ENCODE measurements around the gene PLOD3.
A peak's percentile ranks its signal among the peaks of the same experiment; 100 is the strongest.

The PLOD3 gene

GRCh38 chr7:101179117-101179516 lies 38.3 kb downstream of the PLOD3 start:
- no peak for DNase-seq

- DNase-seq: no peak
Observed at GRCh38 chr7:101177644-101178043, 39.7 kb downstream of the PLOD3 start.

GRCh38 chr7:101175664-101176063 lies 41.7 kb downstream of the PLOD3 start:
- no peak for DNase-seq

GRCh38 chr7:101174322-101174854 lies 43.0 kb downstream of the PLOD3 start:
- DNase-seq: no peak

GRCh38 chr7:101173752-101174244 lies 43.6 kb downstream of the PLOD3 start:
- DNase-seq: peak; percentile 54

- DNase-seq: no peak
Observed at GRCh38 chr7:101172854-101173751, 44.3 kb downstream of the PLOD3 start.

DNA sequence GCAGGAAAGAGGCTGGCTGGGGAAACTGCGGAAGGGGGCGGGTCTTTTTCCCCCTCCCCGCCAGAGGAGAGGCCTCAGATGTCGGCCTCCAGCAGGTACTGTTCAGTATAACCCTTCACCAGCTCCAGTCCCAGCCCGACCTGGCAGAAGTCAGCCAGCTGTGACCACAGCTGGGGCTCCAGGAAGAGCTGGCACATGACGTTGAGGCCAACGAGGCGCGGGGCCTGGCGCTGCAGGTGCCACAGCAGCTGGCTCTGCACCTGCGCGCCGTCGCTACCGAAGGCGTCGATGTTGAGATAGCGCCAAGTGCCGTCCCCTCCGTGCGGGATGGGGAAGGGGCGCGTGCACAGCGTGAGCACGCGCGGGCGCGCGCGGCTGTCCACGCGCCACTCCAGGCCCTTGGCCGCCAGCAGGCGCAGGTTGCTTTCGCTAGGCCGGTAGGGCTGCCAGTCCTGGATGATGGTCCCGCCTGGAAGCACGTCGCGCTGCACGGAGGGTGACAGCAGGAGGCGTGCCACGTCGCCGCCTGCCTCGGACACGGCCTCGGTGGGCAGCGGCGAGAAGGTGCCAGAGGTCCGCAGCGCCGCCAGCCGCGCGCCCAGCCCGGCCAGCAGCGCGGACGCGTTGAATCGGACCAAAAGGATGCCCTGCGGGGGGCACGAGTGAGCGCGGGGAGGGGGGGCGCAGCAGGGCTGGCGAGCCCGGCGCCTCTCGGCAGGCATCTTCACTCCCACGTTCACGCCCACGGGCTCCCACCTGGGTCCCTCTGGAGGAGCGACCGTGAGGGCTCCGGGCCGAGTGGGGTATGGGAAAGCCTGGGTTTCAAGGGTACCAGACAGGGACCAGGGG lies 45.2 kb downstream of the PLOD3 start:
- DNase-seq: no peak

GRCh38 chr7:101171442-101171837 lies 45.9 kb downstream of the PLOD3 start:
- DNase-seq: no peak

DNA sequence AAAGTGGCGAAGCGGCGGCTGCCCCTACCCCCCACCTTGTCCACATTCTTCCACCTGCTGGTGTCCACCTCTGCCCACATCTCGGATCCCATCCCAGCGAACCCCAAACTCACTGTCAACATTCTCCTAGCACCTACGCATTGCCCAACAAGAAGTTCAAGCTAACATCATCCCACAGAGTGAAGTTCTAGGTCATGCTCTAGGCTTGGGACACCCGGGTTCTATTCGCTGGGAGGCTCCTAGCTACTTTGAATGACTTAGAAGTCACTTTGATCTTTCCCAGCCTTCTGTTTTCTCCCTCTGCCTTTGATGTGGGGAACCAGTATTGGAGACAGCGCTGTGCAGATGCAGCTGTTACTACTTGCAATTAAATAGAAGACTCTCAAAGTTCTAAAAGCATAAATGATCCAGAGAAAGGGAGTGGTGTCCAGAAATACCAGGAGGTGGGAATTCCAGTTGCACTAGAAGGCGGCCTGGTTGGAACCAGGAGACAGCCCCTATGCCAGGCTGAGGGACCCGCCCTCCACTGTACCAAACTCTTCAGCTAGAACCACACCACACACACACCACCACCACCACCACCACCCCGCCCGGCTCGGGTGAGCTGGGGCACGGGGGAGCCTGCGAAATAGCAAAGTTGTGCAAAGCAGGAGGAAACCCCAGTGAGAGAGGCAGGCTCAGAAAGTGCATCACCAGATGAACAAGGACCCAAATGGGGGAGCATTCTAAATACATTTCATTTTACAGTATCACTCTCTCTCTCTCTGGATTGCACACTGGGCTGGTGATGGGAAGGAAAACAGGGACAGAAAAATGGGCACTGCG lies 46.6 kb downstream of the PLOD3 start:
- DNase-seq: no peak

- peak; percentile 80 for DNase-seq
Observed at GRCh38 chr7:101169838-101170551, 47.4 kb downstream of the PLOD3 start.

GRCh38 chr7:101169110-101169837 lies 48.1 kb downstream of the PLOD3 start:
- no peak for DNase-seq

GRCh38 chr7:101168412-101169049 lies 48.9 kb downstream of the PLOD3 start:
- no peak for DNase-seq

DNA sequence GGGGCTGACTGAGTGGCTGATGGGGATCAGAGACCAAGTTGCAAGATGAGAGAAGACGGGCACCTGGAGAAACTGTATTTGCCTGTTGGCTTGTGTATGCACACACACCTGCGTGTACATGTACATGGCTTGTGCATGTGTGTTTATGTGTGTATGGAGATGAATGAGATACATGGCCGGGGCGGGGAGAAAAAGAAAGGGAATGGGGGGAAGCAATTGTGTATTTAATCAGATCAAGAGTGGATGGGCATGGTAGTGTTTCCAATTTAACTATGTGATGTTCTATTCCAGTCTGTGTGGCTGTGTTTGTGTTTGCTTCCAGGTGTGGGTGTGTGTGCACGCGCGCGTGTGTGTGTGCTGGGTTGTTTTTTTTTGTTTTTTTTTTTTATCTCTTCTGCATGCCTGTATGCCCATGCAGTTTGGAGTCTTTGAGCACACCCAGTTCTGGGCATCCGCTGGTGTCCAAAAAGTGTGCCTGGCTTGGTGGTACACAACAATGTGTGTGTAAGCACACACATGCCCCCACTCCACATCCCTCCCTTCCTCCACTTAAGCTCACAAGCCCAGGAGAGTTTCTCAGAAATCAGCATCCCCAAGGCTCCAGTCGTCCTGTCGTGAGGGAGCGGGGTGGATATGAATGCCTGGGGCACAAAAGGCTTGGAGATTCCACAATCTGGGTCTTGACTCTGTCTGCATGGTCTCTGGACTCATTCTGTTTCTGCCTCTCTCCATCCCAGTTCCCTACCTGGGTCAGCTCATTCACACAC lies 49.6 kb downstream of the PLOD3 start:
- no peak for DNase-seq

GRCh38 chr7:101166909-101167644 lies 50.3 kb downstream of the PLOD3 start:
- DNase-seq: no peak

DNA sequence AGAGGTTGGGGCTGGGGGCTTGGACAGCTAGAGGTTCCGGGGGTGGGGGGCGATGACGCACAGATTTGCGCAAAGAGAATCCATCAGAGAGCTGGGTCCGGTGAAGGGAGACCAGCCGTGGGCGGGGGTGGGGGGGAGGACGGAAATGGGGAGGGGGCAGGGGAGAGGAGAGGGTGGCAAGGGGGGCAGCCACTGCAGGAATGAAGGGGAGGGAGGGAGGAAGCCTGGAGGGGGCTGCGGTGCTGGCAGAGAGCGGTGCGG lies 50.8 kb downstream of the PLOD3 start:
- no peak for DNase-seq

DNA sequence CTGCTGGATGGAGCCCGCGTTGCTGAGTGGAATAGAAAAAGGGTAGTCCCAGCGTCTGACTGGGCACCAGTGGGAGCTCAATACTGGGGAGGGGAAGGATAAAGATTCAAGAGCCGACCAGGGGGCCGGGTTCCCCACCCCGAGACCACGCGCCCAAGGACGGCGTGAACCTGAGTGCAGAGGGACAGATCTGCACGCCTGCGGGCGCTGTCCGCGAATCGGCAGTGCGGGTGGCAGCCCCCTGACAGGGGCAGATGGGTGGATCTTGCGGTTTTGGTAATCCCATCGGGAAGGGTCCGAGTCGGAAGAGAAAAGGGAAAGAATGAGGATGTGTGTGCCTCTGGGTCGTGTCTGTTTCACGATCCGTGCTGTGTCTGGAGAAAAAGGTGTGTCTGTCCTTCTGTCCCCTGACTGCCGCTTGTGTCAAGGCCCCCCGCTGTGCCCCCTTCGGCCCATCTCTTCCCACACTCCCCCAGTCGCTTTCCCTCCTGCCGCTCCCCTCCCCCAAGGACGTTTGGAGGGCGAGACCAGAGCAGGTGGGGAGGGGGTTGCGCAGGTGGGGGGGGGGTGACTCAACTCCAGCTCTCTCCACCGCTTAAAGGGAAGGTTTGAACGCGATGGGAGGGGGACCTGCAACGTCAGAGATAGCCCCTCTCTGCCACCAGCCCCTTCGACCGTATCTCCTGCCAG lies 51.3 kb downstream of the PLOD3 start:
- DNase-seq: no peak

GRCh38 chr7:101165075-101165957 lies 52.1 kb downstream of the PLOD3 start, which contains the start of gene VGF:
Gene VGF, minus strand, starts transcription at chr7:101165569. Its CDS starts 726 bp downstream, at chr7:101164843.
- peak; percentile 92 for DNase-seq
